Activated T-cell treated with anti-CD3 and anti-CD28 coated beads, Interleukin-2, amount 50 U/mL, for 48 hours (primary cell): ENCODE results near the gene GNG12.
A peak's percentile ranks its signal among the peaks of the same experiment; 100 is the strongest.

Source experiments
- DNase-seq, 2 experiments: peaks; one replicate each; pipeline ENCODE4 v3.0.0-alpha.2; 2020

Gene GNG12

DNA sequence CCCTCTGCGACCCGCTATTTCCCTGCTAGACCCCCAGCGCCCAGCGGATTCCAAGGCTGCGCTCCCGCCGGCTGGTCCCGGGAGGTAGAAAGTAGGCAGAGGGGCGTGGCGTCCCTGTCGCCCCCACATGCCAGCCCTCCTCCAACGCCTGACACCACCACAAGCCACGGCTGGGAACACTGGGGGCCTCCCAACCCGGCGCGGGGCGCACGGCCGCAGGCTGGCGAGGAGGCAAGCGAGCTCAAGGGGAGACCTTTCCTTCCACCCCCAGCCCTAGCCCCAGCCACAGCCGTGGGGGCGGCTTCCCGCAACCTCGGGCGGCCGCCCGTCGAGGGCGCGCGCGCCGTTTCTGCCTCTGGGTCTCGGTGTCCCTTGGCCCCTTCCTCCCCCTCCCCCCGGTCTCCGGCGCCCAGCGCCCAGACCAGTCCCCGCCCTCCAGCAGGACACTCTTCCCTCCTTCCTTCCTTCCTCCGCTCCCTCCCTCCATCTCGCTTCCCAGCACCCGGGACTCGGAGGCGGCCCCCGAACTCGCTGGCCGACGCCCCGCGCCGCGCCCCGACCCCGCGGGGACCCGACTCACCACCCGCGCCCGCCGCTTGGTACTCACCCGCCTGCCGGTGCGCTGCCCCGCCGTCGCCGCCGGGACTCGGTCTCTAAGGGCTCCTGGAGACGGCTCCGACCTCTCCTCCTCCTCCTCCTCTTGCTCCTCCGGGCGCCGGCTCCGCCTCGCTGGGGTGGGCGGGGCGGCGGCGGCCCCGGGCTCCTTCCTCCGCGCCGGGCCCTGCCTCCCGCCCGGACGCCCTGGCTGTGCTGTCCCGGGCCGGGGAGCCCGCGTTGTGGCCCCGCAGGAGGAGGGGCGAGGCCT is at the start of gene GNG12:
TSS of gene GNG12 (minus strand) at position 731 of the 865 bp plus-strand sequence. CDS start 125,781 bp downstream, outside the sequence.
- DNase-seq: peak; percentile 41 to 50

DNA sequence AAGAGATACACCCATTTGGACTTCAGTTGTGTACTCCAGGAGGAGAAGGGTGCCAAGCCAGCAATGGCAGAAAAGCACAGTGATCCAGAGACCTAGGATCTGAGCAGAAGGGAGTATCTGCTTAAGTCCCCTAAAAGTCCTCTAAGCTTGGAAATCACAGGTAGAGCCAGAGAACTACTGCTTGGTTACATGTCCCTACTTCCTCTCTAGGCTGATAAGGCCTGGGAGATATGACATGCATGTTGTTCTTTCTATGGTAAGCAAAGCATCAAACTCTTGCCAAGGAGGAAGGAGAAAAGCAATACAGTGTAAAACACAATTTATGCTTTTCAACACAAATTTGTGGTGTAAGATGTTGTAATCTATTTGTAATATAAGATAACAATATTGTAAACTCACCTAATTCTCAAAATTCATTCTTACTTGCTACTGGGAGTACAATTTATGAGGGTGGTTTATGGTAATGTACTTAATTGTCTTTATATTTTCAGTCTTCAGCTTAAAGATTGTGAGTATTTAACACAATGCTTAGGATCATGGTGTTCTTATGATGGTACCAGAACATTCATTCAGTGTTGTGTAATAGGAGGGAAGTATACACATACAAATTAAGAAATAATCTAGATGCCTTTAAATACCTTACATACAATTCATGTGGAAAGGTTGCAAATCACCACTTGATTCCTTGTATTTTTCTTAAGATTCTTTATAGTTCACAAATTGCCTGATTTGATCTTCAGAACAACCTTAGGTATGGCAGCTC is 49.1 kb upstream of the GNG12 start:
- DNase-seq: no peak

- no peak for DNase-seq
Measured at GRCh38 chr1:67880056-67880601, 46.9 kb upstream of the GNG12 start.

GRCh38 chr1:67879485-67879884 is 46.2 kb upstream of the GNG12 start:
- DNase-seq: no peak

GRCh38 chr1:67874501-67875111 is 41.3 kb upstream of the GNG12 start:
- DNase-seq: no peak

DNA sequence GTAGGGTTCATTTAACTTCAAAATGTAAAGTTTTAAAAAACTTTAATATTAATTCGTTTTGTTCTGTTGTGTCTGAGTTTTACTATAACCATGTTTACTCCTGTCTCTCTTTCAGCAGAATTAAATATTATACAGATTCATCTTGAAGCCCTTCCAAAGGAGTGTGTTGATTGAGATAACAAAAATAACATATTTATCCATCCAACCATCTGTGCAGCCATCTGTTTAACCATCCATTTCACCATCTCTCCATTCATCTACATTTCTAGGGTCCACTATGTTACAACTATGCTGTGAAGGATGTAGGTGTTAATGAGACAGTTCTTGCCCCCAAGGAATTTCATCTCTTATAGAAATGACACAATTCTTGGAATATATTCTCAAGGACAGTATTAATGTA is 36.0 kb upstream of the GNG12 start:
- no peak for DNase-seq

DNA sequence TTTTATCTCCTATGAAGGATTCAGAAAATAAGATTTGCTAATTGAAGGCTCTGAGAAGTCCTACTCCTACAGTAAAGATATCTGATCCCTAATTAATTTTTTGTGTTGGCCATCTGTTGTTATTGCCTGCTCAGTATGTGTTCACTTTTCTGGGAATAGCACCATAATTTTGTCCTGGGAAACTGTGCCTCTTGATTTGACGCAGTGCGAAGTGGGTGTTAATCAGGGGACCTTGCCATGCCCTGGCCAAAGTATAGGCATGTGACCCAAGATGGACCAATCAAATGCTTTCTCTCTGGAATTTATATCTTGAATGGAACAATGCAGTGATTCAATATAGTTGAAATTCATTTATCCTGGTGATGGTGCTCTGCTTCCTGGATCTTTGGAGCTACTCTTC is 30.4 kb upstream of the GNG12 start:
- no peak for DNase-seq

DNA sequence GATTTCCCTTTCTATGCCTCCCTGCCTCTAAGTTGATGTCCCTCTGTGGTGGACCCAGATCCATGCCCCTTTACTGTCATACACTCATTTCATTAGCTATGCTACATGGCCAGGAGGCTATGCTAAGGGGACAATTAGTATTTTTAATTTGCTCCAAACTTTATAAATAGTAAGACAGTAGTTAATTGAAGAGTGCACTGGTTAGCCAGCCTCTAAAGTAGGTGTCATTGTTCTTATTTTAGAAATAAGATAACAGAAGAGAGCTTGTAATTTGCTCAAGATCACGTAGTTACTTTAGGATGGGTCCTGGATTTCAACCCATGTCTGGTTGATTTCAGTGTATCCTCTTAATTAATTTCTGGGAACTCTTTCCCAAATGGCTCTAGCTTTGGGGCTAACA is 29.4 kb upstream of the GNG12 start:
- DNase-seq: no peak

GRCh38 chr1:67861856-67862516 is 28.7 kb upstream of the GNG12 start:
- no peak for DNase-seq

DNA sequence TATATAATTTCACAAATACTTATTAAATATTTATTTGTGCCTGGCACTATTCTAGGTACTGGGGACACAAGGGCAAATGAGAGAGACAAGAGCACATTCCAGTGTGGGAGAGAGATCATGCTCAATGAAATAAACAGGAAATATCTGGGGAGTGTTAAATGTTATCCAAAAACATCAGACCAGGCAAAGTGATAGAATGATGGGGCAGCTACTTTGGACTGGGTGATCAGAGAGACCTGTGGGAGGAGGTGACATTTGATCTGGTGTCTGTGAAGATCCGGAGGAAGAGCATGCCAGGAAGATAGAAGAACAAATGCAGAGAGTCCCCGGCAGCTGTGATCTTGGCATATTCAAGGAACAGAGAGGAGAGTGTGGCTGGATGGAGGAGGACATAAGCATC is 27.5 kb upstream of the GNG12 start:
- no peak for DNase-seq

- DNase-seq: no peak
Measured at GRCh38 chr1:67856921-67857320, 23.7 kb upstream of the GNG12 start.

DNA sequence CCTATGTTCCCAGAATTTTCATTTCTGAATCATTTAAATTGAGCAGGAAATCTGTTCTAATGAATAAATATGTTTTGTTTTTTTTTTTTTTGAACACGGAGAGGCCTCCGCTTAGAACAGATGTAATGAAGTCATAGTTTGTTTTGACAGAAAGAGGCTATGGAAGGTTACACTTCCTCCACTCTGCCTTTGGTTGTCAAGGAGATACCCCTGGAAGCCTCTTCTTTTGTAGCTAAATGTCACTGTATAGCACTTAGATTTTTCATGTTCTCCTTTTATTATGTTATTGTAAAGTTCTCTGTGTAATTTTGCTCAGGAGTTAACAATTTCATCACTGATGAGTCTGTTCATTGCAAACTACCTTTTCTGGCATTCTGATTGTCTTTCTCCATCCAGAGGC is 22.7 kb upstream of the GNG12 start:
- DNase-seq: no peak

DNA sequence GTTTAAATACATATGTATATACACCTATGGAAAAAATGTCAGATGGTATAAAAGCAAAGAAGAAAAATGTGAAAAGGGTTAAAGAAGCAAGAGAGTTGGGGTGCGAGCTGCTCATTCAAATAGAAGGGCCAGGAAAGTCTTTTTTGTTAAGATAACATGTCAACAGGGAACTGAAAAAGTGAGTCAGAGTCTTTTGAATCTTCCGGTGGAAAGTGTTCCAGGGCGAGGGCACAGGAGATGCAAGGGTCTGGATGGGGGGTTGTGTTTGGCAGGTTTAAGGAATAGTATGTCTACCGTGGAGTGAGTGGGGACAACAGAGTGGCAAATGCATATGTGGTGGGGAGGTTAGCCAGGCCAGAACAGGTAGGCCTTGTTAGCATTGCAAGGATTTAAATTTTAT is 22.2 kb upstream of the GNG12 start:
- no peak for DNase-seq

GRCh38 chr1:67853704-67854103 is 20.4 kb upstream of the GNG12 start:
- DNase-seq: peak; percentile 20 to 35

DNA sequence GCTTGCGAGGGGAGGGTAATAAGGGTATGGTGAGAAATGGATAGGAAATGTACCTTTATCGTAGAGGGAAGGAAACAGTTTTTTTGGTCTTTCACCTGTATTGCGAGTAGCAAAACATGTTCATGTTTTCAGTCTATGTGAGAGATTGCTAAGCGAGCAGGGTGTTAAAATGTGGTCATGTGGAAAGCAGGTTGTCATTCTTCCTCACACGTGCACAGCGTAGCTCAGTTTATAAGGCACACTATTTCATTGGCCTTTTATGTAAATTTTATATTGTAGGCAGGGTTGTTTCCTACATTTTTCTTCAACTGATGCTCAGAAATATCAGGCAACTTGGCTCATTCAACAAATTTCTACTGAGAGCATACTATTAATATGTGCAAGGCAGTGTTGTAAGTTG is 18.5 kb upstream of the GNG12 start:
- no peak for DNase-seq

DNA sequence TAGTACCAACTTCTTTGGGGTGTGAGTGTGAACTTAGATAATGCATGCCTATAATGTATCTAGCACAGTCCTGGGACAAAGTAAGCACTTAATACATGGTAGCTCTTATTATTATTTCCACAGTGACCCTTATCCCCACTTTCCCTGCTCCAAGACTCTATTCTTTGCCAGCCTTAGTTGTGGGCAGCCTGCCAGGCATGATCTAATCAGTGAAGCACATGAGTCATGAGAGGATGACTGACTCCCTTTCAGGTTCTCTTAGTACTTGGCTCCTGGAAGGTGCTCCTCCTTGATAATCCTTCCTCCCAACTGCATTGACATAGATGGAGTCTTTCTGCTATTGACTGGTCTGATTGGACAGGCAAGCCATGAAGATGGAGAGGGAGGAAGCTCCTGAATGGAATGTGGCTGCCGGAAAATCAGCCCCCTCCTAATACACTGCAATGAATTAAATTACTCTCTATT is 17.4 kb upstream of the GNG12 start:
- peak; percentile 26 to 31 for DNase-seq

DNA sequence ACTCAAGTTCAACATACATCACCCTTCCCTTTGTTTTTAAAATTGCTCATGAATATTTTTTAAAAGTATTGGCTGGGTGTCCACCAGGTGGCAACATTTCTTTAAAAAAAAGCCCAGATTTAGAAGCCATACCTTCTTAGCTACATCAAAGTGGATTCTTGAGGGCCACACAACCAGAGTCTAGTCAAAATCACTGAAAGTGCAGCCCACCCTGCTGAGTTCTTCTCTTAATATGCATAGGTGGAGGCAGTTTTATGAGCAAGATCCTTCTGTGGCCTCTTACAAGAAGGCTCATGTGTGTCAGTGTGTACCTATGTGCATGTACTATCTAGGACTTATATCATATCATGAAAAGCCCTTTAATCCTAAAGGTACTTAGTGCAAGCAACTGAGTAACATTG is 16.9 kb upstream of the GNG12 start:
- peak in 1 of 2 experiments; percentile 20 for DNase-seq

DNA sequence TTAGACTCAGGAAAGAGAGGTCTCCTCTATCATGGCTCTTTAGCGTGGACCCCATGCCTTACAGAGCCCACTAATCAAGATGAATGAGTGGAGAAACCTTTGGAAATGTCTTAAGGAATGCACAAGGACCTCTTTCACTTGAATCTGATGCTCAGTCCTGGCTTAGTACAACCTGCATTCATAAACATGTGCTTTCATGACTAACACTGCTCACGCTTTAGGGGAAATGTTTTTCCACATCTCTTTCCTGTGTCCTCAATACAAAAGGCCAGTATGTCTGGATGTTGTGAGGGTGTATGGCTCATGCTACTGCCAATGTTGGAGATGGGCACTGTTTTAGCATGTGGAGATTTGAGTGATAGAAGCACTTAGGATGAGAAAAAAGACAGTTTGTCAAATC is 14.2 kb upstream of the GNG12 start:
- no peak for DNase-seq

DNA sequence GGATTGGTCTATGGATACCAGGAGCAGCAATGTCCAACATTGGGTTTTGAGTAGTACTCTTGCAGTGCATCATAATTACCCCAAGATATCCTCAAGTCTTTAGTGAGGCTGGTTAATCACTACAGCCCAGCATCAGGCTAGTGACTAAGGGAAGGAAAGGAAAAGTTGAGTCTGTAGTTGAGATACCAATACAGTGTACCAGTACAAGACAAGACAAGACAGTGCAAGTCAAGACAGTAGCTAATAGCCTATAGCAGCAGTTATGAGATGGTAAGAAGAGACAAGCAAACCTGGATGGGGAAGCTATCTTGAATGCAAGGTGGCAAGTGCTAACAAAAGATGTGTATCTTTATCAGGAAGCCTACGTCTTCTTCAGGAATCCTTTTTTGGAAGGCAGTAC is 13.3 kb upstream of the GNG12 start:
- no peak for DNase-seq

DNA sequence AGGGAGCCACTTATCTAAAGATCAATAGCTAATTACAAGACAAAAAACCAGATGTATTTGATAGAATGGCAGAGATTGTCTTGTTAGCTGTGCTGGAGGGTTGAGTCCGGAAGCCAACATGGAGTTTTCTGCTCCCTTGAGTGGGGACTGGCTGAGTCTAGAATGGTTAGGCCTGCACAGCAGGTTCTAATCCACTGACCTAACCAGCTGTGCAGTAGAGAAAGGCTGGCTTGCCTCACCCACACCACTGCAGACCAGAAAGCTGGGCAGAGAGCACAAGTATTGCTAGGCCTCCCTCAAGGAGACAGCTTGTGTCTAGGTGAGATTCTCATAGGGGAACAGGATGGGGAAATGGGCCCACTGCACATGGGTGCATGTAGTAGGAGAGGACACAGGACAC is 11.7 kb upstream of the GNG12 start:
- DNase-seq: no peak

DNA sequence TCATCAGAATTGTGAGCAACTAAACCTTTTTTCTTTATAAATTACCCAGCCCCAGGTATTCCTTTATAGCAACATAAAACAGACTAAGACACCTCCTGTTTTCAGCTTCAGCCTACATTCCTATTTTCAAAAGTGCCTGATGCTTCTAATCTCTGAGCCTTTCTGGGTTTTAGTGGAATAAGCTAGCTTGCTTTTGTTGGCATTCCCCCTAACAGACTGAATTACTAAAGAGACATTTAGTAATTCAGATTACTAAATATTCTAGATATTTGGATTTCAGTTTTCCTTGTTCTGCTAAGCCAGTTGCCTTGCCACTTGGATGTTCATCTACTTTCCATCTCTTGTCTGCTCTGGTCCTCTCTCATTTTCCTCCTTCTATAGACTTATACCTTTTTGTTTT is 10.5 kb upstream of the GNG12 start:
- DNase-seq: no peak

DNA sequence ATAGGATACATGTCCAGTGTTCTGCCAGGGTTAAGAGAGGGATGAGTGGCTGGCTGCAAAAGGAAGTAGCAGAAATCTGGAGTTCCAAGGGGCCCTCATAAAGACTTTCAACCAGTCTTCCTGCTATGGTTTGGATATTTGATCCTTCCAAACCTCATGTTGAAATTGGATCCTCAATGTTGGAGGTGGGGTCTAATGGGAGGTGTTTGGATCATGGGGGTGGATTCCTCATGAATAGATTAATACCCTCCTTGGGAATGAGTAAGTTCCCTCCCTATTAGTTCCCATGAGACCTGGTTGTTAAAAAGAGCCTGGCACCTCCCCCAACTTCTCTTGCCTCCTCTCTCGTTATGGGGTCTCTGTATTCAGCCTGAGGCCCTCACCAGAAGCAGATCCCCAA is 10.1 kb upstream of the GNG12 start:
- DNase-seq: no peak

- DNase-seq: no peak
Measured at GRCh38 chr1:67840449-67840848, 7.2 kb upstream of the GNG12 start.
